ENCODE data around the gene DDX17. TPM values are rescaled to one million over a fixed set of nuclear protein-coding genes. Genes with fewer than 3 reads are reported as not detected.

The DDX17 gene
- total and polyA plus RNA-seq, 8 donors: 164 to 331 (median 206) TPM

- intact Hi-C loops (cut with DNase I): no loop called here
- H3K4me3 ChIP-seq: no peak overlapping the region
- FAIRE-seq: no peak
- no peaks in the 10 kb centered on the region for H3K27me3 ChIP-seq
- peak in 2 of 6 donors; percentile 21 to 27 for DNase-seq
- peaks cover 0 to 8% (median 0%) of the 10 kb centered on the region in 3 donors for H3K4me1 ChIP-seq
- 80 to 82% methylated on average over 10 of the region's 10 CpGs for WGBS, 2 donors
- no peak for TF ChIP-seq CTCF (IDR thresholded peaks at IDR 0.05)
- no peaks in the 10 kb centered on the region for H3K9me3 ChIP-seq
- no peak overlapping the region for H3K27ac ChIP-seq
- H3K36me3 ChIP-seq: no peaks in the 10 kb centered on the region
- no peak for ATAC-seq
These were observed 41.0 kb downstream of the DDX17 start for GRCh38 chr22:38464992-38465672.

- Histone ChIP-seq H3K4me3 (no peak overlapping the region), H3K9me3 (no peaks in the 10 kb centered on the region), H3K4me1 (peaks cover 0 to 5% (median 0%) of the 10 kb centered on the region in 3 donors), H3K27ac (no peak overlapping the region), H3K36me3 (no peaks in the 10 kb centered on the region), H3K27me3 (no peaks in the 10 kb centered on the region)
- intact Hi-C loops (cut with DNase I): no loop called here
- ATAC-seq: peak in 3 of 4 donors; percentile 6 to 36 (median 27)
- no peak for TF ChIP-seq CTCF (IDR thresholded peaks at IDR 0.05)
- peak in 4 of 6 donors; percentile 28 to 74 (median 54) for DNase-seq
- FAIRE-seq: no peak
- 45 to 46% methylated on average over 28 of the region's 28 CpGs for WGBS, 2 donors
These were observed 42.9 kb downstream of the DDX17 start for GRCh38 chr22:38462960-38463784.

DNA sequence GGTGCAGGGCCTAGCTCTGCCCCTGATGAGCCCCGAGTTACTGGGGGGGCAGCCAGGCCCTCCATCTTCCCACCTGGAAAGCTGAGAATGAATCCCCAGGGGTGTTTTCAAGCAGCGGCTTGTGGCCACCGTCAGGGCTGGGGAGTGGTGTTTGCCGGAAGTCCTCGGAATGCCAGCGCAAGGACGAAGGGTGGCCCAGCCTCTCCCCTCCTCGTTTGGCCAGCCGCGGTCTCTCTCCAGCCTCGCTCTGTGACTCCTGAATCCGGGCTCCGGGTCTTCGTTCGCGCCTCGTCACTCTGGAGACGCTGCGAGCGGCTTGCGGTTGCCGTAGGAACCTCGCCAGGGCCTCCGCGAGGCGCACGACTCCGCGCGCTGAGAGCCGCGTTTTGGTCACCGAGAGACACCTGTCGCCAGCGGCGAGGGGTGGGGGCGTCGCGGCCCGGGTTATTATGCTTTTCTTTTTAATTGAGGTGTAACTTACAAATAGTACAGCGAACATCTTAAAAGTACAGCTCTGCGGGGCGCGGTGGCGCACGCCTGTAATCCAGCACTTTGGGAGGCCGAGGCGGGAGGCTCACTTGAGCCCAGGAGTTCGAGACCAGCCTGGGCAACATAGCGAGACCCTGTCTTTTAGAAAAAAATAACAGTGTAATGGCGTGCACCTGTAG lies 44.6 kb downstream of the DDX17 start:
- no peak for TF ChIP-seq CTCF (IDR thresholded peaks at IDR 0.05)
- Histone ChIP-seq H3K27ac (no peak overlapping the region), H3K27me3 (no peaks in the 10 kb centered on the region), H3K9me3 (no peaks in the 10 kb centered on the region), H3K36me3 (no peaks in the 10 kb centered on the region), H3K4me3 (peak overlapping the region in 2 of 4 donors; percentile 12 to 23), H3K4me1 (peaks cover 0 to 5% (median 0%) of the 10 kb centered on the region in 3 donors)
- DNase-seq: peak; percentile 78 to 90 (median 84)
- WGBS, 2 donors: 12 to 14% methylated on average over 49 to 51 of the region's 51 CpGs
- intact Hi-C loops (cut with DNase I): no loop called here
- FAIRE-seq: no peak
- peak; percentile 85 to 92 (median 91) for ATAC-seq

- H3K9me3 ChIP-seq: no peaks in the 10 kb centered on the region
- no peak for DNase-seq
- WGBS, 2 donors: 49% methylated on average over 9 of the region's 9 CpGs
- FAIRE-seq: no peak
- H3K4me1 ChIP-seq: peaks cover 0 to 5% (median 0%) of the 10 kb centered on the region in 3 donors
- no peaks in the 10 kb centered on the region for H3K36me3 ChIP-seq
- no peak for TF ChIP-seq CTCF (IDR thresholded peaks at IDR 0.05)
- intact Hi-C loops (cut with DNase I): no loop called here
- no peaks in the 10 kb centered on the region for H3K27me3 ChIP-seq
- H3K27ac ChIP-seq: no peak overlapping the region
- peak in 3 of 4 donors; percentile 18 to 27 (median 22) for ATAC-seq
- peak overlapping the region in 2 of 4 donors; percentile 12 to 23 for H3K4me3 ChIP-seq
These were observed 45.1 kb downstream of the DDX17 start for GRCh38 chr22:38461057-38461413.

Measured in pancreas (tissue), 10 donors.